Measurements from ENCODE around the gene FBXL2.

FBXL2 gene, protein sequence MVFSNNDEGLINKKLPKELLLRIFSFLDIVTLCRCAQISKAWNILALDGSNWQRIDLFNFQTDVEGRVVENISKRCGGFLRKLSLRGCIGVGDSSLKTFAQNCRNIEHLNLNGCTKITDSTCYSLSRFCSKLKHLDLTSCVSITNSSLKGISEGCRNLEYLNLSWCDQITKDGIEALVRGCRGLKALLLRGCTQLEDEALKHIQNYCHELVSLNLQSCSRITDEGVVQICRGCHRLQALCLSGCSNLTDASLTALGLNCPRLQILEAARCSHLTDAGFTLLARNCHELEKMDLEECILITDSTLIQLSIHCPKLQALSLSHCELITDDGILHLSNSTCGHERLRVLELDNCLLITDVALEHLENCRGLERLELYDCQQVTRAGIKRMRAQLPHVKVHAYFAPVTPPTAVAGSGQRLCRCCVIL

DNA sequence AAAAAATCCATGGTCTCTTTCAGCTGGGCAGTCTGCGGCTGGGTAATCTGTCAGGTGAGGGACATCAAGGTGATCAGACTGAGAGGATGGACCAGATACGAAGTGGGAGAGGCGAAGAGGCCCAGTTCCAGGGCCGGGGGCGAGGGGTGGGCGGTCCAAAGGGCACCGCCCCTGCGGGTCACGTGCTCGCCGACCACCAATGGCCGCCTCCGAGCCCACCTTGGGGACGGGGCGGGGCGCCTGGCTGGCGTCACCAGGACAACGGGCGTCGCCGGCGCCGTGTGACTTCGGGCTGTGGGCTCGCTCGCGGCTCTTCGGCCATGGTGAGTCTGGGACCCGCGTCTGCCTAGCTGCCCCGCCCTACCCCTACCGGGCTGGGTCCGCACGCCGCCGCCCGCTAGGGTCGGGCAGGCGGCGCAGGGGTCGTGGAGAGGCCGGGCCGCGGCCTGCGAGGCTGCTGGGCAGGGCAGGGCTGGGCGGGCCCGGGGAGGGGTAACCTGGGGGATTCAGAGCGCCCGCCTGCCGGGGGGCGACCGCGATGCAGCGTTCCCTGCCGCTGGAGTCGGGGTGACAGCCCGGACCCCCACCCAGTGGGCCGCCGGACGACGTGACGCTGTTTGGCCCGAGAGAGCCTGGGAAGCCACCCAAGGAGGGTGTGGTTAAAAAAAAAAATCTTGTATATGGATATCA is at the start of gene FBXL2:
FBXL2 (plus strand) TSS at position 250 of the 690 bp plus-strand sequence; CDS start at position 321, 71 bp downstream.
- TF ChIP-seq Cebpa-rat (IDR thresholded peaks at IDR 0.05), result no peak
- H3K27me3 ChIP-seq, result peaks cover 22% of the 10 kb centered on the region
- H3K9ac ChIP-seq, result no peak within 1 kb of the TSS; the same call in 1 of the 2 replicates
- no peaks in the 10 kb centered on the region for H4K20me1 ChIP-seq
- H3K27ac ChIP-seq, result no peak within 1 kb of the TSS
- H3K4me3 ChIP-seq, result peak within 1 kb of the TSS; percentile 65
- no peaks in the 10 kb centered on the region for H3K36me3 ChIP-seq
- H3K9me3 ChIP-seq, result peaks cover 8% of the 10 kb centered on the region; the same call in 1 of the 2 replicates
- H3K4me1 ChIP-seq, result no peaks in the 10 kb centered on the region
- H3K4me2 ChIP-seq, result peak within 1 kb of the TSS; percentile 71

DNA sequence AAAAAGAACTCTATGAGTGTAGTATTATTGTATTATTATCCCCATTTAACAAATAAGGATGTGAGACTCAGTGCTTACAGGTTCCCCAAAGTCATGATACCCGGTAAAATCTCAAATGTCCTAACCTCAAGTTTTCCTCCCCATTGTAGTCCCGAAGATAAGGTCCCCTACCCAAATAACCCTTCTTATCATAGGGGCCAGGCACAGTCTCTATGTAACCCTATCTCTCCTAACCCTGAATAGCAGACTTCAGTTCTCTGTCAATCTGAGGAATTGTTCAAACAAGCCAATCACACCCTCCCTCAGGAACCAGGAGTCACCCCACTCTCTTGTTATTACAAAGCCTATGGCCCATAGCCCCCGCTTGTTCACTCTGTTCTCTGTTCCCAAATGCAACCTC is 48.2 kb upstream of the FBXL2 start:
- Histone ChIP-seq H3K4me1 (no peaks in the 10 kb centered on the region), H3K9ac (no peak overlapping the region), H3K27ac (no peak overlapping the region), H3K4me3 (no peak overlapping the region), H3K27me3 (no peaks in the 10 kb centered on the region), H4K20me1 (no peaks in the 10 kb centered on the region), H3K4me2 (no peak overlapping the region), H3K9me3 (no peaks in the 10 kb centered on the region), H3K36me3 (no peaks in the 10 kb centered on the region)
- TF ChIP-seq Cebpa-rat (IDR thresholded peaks at IDR 0.05), result no peak

DNA sequence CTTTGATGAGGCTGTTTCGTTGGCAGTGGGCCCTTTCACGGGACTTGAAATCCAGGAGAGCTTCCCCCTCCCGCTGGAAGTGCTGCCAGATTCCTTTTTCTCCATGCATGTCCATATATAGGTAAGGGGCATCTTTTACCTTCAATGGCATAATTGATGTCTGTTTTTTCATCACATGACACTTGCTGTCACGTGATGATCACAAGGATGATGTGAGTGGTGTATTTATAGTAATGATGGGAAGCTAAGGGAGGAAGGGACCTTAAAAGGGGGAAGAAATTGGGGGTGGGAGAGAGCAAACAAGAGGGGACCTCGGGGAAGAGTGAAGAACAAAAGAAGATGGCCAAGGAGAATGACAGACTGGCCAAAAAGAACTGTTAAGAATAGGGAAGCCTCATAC is 47.3 kb upstream of the FBXL2 start:
- Histone ChIP-seq H3K9me3 (no peaks in the 10 kb centered on the region), H4K20me1 (no peaks in the 10 kb centered on the region), H3K4me3 (no peak overlapping the region), H3K27me3 (no peaks in the 10 kb centered on the region), H3K4me1 (no peaks in the 10 kb centered on the region), H3K27ac (no peak overlapping the region), H3K9ac (no peak overlapping the region), H3K36me3 (no peaks in the 10 kb centered on the region), H3K4me2 (no peak overlapping the region)
- no peak for TF ChIP-seq Cebpa-rat (IDR thresholded peaks at IDR 0.05)

DNA sequence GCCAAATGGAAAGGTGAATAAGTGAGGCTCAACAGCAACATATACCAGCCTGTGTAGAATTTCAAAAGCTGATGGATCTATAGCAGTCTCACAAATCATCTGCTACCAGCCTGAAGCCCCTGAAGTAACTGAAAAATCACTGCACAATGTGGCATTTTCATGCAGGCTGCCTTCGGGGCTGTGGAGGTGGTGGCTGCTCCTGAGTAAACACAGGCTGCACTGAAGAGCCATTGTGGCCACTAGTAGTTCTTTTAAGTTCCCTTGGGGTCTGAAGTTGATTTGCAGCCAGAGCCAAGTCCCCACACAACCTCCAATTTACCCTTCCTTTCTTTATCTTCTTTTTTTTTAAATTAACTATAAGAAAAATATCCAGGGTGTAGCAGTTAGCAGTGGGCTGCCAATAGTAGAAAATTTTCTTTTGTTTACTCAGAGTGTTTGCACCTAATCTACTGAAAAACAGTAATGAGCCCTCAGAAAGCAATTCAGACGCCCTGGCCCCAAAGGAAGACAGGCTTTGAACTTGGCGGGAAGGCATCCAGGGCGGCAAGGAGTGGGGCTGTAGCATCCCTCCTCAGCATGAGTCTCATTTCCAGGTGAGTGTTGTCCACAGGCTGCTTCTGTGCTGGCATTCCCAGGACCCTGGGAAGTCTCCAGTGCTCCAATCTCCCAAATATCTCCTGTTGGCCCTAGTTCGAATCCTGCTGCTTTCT is 45.3 kb upstream of the FBXL2 start:
- H3K9me3 ChIP-seq, result no peaks in the 10 kb centered on the region
- H3K4me2 ChIP-seq, result no peak overlapping the region
- no peak for TF ChIP-seq Cebpa-rat (IDR thresholded peaks at IDR 0.05)
- no peaks in the 10 kb centered on the region for H4K20me1 ChIP-seq
- no peaks in the 10 kb centered on the region for H3K36me3 ChIP-seq
- H3K27ac ChIP-seq, result no peak overlapping the region
- H3K9ac ChIP-seq, result no peak overlapping the region
- H3K4me1 ChIP-seq, result no peaks in the 10 kb centered on the region
- no peak overlapping the region for H3K4me3 ChIP-seq
- H3K27me3 ChIP-seq, result no peaks in the 10 kb centered on the region

DNA sequence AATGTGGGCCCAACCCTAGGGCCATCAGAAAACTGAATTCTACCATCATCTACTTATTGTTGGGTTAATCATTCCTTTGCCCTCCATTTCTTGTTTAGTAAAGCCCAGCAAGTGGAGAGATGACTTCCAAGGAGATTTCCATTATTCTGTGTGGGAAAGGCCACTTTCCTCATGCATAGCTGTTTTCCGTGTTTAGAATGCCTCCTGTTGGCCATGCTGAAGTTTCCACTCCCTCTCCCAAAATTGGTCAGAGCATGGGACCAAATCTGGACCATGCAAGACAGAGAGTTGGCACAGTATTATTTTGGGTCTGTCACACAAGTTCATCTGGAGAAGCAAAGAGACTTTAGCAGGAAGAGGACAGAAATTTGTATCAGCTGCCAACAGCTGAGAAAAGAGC is 43.4 kb upstream of the FBXL2 start:
- Histone ChIP-seq H3K27me3 (no peaks in the 10 kb centered on the region), H4K20me1 (no peaks in the 10 kb centered on the region), H3K36me3 (no peaks in the 10 kb centered on the region), H3K27ac (no peak overlapping the region), H3K4me1 (no peaks in the 10 kb centered on the region), H3K9me3 (no peaks in the 10 kb centered on the region), H3K4me3 (no peak overlapping the region), H3K9ac (no peak overlapping the region), H3K4me2 (no peak overlapping the region)
- TF ChIP-seq Cebpa-rat (IDR thresholded peaks at IDR 0.05), result no peak

DNA sequence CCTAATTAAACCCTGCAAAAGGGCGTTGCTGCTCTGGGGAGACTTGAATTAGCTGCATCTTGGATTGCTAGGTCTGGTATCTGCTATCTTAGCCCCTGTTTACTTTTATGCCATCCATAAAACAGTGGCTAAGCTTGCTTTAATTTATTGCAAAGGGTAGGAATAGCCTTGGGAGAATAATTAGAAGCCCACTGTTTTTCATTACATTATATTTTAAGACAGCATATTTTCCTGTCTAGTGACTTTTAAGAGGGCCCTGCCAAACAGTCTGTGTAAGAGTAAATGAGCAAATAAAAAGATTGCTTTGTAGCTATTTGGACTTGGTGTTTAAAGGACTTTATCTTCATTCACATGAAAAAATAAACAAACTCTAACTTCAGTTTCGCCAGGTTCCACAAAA is 41.2 kb upstream of the FBXL2 start:
- no peak overlapping the region for H3K4me3 ChIP-seq
- H3K9me3 ChIP-seq, result no peaks in the 10 kb centered on the region
- no peaks in the 10 kb centered on the region for H3K4me1 ChIP-seq
- H3K36me3 ChIP-seq, result no peaks in the 10 kb centered on the region
- no peak overlapping the region for H3K4me2 ChIP-seq
- no peaks in the 10 kb centered on the region for H4K20me1 ChIP-seq
- no peak overlapping the region for H3K9ac ChIP-seq
- no peak overlapping the region for H3K27ac ChIP-seq
- no peaks in the 10 kb centered on the region for H3K27me3 ChIP-seq
- TF ChIP-seq Cebpa-rat (IDR thresholded peaks at IDR 0.05), result no peak

DNA sequence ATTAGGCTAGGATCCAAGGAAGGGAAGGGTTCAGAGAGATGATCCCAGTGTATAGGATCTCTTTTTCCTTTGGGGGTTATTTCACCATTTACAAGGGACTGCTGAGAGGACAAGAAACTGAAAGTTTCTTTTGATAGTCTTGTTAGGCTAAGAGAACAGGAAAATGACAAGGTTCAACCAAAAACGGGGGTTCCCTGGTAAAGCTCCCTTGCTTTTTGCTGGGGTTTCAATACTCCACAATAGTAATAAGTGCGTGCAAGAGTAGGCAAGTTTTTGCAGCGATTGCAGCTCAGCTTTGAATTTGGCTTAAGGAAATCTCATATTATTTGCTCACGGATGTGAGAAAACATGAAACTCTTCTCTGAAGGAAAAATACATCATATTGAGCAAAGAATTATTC is 39.8 kb upstream of the FBXL2 start:
- TF ChIP-seq Cebpa-rat (IDR thresholded peaks at IDR 0.05), result no peak
- Histone ChIP-seq H3K9ac (no peak overlapping the region), H3K9me3 (no peaks in the 10 kb centered on the region), H3K4me2 (no peak overlapping the region), H4K20me1 (no peaks in the 10 kb centered on the region), H3K27ac (no peak overlapping the region), H3K27me3 (no peaks in the 10 kb centered on the region), H3K4me1 (no peaks in the 10 kb centered on the region), H3K36me3 (no peaks in the 10 kb centered on the region), H3K4me3 (no peak overlapping the region)

DNA sequence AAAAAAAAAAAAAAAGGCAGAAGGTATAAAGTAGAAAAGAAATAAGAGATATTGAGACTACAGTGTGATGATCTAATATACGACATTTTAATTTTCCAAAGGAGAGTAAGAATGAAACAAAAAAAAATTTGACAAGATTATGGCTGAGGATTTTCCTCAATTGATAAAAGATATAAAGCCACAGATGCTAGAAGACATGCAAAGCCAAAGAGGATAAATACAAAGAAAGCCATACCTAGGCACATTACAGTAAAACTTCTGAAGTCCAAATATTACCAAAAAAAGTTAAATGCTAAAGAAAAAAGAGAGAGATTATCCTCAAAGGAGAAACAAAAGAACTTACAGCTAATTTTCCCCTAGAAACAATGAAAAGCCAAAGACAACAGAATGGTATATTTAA is 38.3 kb upstream of the FBXL2 start:
- H3K27ac ChIP-seq, result no peak overlapping the region
- no peak overlapping the region for H3K9ac ChIP-seq
- H3K27me3 ChIP-seq, result no peaks in the 10 kb centered on the region
- H3K36me3 ChIP-seq, result no peaks in the 10 kb centered on the region
- no peak overlapping the region for H3K4me2 ChIP-seq
- no peak overlapping the region for H3K4me3 ChIP-seq
- no peak for TF ChIP-seq Cebpa-rat (IDR thresholded peaks at IDR 0.05)
- H4K20me1 ChIP-seq, result no peaks in the 10 kb centered on the region
- H3K4me1 ChIP-seq, result no peaks in the 10 kb centered on the region
- no peaks in the 10 kb centered on the region for H3K9me3 ChIP-seq

DNA sequence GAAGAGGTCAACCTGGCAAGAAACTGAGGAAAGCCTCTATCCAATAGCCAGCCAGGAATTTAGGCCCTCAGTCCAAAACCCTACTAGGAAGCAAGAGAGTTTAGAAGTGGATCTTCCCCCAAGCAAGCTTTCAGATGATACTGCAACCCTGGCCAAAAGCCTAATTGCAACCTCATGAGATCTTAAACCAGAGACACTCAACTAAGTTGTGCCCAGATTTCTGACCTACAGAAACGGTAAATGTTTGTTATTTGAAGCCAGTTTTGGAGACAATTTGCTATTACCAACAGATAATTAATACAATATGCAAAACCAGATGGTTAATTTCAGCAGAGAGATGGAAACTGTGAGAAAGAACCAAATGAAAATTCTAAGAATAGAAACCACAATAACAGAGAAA is 37.0 kb upstream of the FBXL2 start:
- Histone ChIP-seq H3K4me1 (no peaks in the 10 kb centered on the region), H3K36me3 (no peaks in the 10 kb centered on the region), H3K27me3 (no peaks in the 10 kb centered on the region), H3K9me3 (no peaks in the 10 kb centered on the region), H4K20me1 (no peaks in the 10 kb centered on the region), H3K9ac (no peak overlapping the region), H3K4me3 (no peak overlapping the region), H3K27ac (no peak overlapping the region), H3K4me2 (no peak overlapping the region)
- TF ChIP-seq Cebpa-rat (IDR thresholded peaks at IDR 0.05), result no peak

DNA sequence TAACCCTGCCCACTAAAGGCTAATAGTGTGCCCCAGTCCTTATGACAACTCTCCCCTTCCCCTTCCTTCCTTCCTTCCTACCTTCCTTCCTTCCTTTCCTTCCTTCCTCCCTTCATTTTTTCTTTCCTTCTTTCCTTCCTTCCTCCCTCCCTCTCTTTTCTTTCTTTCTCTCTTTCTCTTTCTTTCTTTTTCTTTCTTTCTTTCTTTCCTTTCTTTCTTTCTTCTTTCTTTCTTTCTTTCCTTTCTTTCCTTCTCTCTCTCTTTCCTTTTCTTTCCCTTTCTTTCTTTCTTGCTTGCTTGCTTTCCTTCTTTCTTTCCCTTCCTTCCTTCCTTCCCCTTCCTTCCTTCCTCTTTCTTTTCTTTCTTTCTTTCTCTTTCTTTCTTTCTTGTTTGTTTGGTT is 30.5 kb upstream of the FBXL2 start:
- Histone ChIP-seq H3K4me3 (no peak overlapping the region), H3K27ac (no peak overlapping the region), H3K9ac (no peak overlapping the region), H3K9me3 (no peaks in the 10 kb centered on the region), H3K4me1 (no peaks in the 10 kb centered on the region), H3K36me3 (no peaks in the 10 kb centered on the region), H4K20me1 (no peaks in the 10 kb centered on the region), H3K27me3 (no peaks in the 10 kb centered on the region), H3K4me2 (no peak overlapping the region)
- TF ChIP-seq Cebpa-rat (IDR thresholded peaks at IDR 0.05), result no peak

Data from BLaER1 (cell line).